ENCODE measurements around the gene SNTG2. TPM values are rescaled to one million over a fixed set of nuclear protein-coding genes. Genes with fewer than 3 reads are reported as not detected.

Gene SNTG2
- total and polyA plus RNA-seq, 2 donors (not counting 3 experiments of a cell fraction or from before 2014, with no cell fraction given) = not detected

- dilution Hi-C loops (cut with MboI; ENCODE audit: extremely low pct_ligation_motif_present, low sequenced_read_pairs) = no loop called here
- FAIRE-seq = no peak
- no peak for TF ChIP-seq MYC (IDR thresholded peaks at IDR 0.05; ENCODE audit: low read depth, low read length)
- TF ChIP-seq JUN (IDR thresholded peaks at IDR 0.05; ENCODE audit: borderline replicate concordance, insufficient read depth, insufficient read length, low read depth) = no peak
- no peak for TF ChIP-seq POLR2A (IDR thresholded peaks at IDR 0.05; ENCODE audit: low read depth, low read length)
- no peak for TF ChIP-seq POLR2AphosphoS5 (IDR thresholded peaks at IDR 0.05; ENCODE audit: insufficient read depth, low read depth, low read length)
- TF ChIP-seq MAX (IDR thresholded peaks at IDR 0.05; ENCODE audit: insufficient read depth, insufficient read length) = no peak
- no peak for TF ChIP-seq CTCF (IDR thresholded peaks at IDR 0.05; ENCODE audit: extremely low read depth in 1 of 2, insufficient read depth in 1 of 2, low read depth in 1 of 2, low read length in 2 of 2)
- TF ChIP-seq EZH2 (IDR thresholded peaks at IDR 0.05; ENCODE audit: borderline replicate concordance, low read depth, low read length, severe bottlenecking) = no peak
- no peak for TF ChIP-seq GATA2 (IDR thresholded peaks at IDR 0.05; ENCODE audit: insufficient read depth, insufficient read length, low read depth, low read length)
- no peak for TF ChIP-seq FOS (IDR thresholded peaks at IDR 0.05; ENCODE audit: borderline replicate concordance, insufficient read depth, low read length)
Measured at GRCh38 chr2:943461-943797, 7.2 kb upstream of the SNTG2 start.

More at GRCh38 chr2:943461-943797, 7.2 kb upstream of the SNTG2 start:
- Histone ChIP-seq H3K4me3 (replicated peaks in 1 of 3; ENCODE audit: insufficient read depth in 1 of 3, low read depth in 1 of 3, low read length in 3 of 3) (no peak overlapping the region), H3K79me2 (ENCODE audit: control insufficient read depth, insufficient read depth, low read length) (no peaks in the 10 kb centered on the region), H3K4me2 (ENCODE audit: insufficient read depth, low read length) (no peak overlapping the region), H3K9me3 (replicated peaks; ENCODE audit: control insufficient read depth, insufficient read depth, low read length) (peaks cover 3% of the 10 kb centered on the region), H3K4me1 (ENCODE audit: control insufficient read depth, extremely low read depth, insufficient read depth, low read length) (no peaks in the 10 kb centered on the region), H2AFZ (ENCODE audit: low read depth, low read length) (no peak overlapping the region), H3K9me1 (replicated peaks; ENCODE audit: control insufficient read depth, extremely low read depth, insufficient read depth, low read length) (no peaks in the 10 kb centered on the region), H3K27ac (ENCODE audit: insufficient read depth, low read depth, low read length) (no peak overlapping the region), H3K36me3 (ENCODE audit: control insufficient read depth in 2 of 2, extremely low read depth in 1 of 2, insufficient read depth in 2 of 2, low read length in 2 of 2) (no peaks in the 10 kb centered on the region), H4K20me1 (replicated peaks; ENCODE audit: control insufficient read depth, extremely low read depth, insufficient read depth, low read length) (no peaks in the 10 kb centered on the region), H3K27me3 (ENCODE audit: control insufficient read depth in 2 of 2, insufficient read depth in 2 of 2, low read length in 2 of 2) (no peaks in the 10 kb centered on the region), H3K9ac (replicated peaks; ENCODE audit: extremely low read depth, insufficient read depth, low read length) (no peak overlapping the region)
- CTCF ChIA-PET = no interaction called here
- POLR2A ChIA-PET = no interaction called here
- DNase-seq (ENCODE audit: low read depth, low spot score) = no peak
- no TSS peak for BruUV-seq (replicated peaks)
- intact Hi-C loops (cut with micrococcal nuclease) = no loop called here
